Smooth muscle cell of the pulmonary artery (primary cell): ENCODE measurements around the gene AK5. TPM values are rescaled to one million over a fixed set of nuclear protein-coding genes. Genes with fewer than 3 reads are reported as not detected.

Source experiments
- total RNA-seq: library from RNA; depleted of rRNA; stranded (reverse); fragments of >200 nt; gene quantifications from 2 replicates; pipeline ENCODE4 v1.2.3, GENCODE V29; 2014

Gene AK5, protein sequence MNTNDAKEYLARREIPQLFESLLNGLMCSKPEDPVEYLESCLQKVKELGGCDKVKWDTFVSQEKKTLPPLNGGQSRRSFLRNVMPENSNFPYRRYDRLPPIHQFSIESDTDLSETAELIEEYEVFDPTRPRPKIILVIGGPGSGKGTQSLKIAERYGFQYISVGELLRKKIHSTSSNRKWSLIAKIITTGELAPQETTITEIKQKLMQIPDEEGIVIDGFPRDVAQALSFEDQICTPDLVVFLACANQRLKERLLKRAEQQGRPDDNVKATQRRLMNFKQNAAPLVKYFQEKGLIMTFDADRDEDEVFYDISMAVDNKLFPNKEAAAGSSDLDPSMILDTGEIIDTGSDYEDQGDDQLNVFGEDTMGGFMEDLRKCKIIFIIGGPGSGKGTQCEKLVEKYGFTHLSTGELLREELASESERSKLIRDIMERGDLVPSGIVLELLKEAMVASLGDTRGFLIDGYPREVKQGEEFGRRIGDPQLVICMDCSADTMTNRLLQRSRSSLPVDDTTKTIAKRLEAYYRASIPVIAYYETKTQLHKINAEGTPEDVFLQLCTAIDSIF
- total RNA-seq, result 37.0 and 39.9 TPM in 2 replicates

DNA sequence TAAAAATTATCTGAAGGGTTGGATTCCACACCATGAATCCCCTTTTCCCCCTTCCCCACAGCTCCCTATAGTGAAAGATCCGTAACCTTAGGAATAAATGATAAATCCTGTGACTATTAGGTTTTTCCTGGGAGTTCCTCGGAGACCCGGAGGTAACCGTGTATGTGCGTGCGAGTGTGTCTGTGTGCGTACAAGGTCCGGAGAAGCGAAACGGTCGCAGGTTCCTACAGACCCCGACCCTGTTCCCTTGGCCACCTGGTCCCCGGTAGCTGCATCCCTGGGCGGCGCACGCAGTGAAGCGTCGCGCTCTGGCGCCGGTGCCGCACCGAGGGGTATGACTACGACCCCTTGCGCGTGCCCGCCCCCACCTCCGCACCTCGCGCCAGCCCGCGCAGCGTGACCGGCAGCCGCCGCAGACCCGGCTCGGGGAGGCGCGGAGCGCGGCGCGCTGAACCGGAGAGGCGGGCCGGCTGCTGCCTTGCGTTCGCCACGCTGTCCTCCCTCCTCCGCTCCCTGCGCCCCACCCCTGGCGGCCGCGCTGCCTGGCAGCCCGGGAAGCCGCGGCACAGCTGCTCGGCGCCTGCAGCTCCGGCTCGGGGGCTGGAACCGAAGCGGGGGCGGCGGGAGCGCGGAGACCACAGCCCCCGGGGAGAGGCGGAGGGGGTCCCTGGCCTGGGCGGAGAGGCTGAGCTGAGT lies at the start of gene AK5:
Gene AK5, plus strand, starts transcription at position 529 of the 696 bp plus-strand sequence. CDS start 295 bp downstream, outside the sequence.

Other genes starting within 250 kb of the AK5 start
- gene PIGK, start 62.6 kb upstream of the AK5 start, total RNA-seq, result 54.9 and 92.3 TPM in 2 replicates